Measurements from ENCODE around the gene PEF1.

PEF1 gene, protein sequence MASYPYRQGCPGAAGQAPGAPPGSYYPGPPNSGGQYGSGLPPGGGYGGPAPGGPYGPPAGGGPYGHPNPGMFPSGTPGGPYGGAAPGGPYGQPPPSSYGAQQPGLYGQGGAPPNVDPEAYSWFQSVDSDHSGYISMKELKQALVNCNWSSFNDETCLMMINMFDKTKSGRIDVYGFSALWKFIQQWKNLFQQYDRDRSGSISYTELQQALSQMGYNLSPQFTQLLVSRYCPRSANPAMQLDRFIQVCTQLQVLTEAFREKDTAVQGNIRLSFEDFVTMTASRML

DNA sequence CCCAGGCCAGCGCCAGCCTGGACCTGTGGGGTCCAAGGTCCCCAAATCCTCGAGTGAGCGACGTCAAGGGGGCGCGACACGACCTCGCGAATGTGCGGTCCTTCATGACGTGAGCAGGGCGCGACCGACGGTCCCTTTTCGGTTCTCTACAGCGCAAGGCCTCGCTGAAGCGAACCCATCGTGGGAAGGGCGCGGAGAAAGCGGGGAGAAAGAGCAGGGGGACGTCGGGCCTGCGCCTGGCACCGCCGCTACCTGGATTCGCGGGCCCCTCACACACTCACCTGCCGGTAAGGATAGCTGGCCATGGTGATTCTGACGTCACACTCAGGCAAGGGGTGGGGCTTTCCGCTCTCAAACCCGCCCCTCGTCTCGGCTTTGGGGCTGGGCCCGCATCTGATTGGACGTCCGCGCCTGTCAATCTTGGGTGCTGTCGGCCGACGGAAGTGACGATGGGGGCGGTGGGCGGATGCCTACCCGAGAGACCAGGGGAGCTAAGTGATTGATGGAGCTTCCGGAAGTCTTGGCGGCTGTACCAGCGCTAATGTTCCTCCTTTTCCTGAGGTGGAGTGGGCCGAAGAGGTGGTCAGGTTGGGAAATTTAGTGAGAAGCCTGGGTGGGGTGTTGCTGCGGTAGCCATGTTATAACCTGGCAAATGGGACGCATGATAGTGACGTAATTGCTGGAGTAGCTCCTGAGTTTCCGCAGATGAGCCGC lies at the start of gene PEF1:
Gene PEF1, minus strand, starts transcription at position 317 of the 714 bp plus-strand sequence. Its CDS starts 12 bp downstream, at position 305.
- DNase-seq = peak; percentile 99

DNA sequence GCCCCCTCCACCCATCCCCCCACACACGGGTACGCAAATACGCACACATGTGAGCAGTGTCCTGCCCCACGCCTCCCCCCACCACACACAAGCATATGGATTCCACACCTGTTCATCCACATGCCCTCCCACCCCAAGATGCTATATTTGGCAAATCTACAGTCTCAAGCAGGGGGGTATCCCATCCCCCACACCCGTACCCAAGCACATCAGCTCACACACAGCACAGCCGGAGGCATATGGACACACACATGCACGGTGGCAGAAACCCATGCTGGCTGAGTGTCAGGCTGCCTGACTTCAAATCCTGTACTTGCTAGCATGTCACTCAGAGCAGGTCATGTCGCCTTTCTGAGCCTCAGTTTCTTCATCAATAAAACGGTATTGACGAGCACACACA lies 48.6 kb upstream of the PEF1 start:
- no peak for DNase-seq

DNA sequence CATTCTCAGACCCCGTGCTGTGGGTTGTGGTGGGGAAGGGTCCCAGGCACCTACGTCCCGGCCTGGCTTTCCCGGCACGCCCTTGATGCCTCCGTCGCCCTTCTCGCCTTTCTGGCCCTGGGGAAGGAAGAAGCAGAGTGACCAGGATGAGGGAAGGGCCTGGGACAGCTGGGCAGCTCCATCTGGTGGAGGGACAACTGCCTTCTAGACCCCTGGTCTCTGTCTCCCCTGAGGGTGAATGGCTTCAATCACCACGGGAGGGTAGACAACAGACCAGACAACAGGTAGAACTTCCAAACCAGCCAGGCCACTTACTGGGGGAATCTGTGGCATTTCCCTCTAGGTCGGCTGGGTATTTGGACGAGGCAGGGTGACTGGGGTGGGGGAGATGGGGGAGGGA lies 47.3 kb upstream of the PEF1 start:
- DNase-seq = no peak

DNA sequence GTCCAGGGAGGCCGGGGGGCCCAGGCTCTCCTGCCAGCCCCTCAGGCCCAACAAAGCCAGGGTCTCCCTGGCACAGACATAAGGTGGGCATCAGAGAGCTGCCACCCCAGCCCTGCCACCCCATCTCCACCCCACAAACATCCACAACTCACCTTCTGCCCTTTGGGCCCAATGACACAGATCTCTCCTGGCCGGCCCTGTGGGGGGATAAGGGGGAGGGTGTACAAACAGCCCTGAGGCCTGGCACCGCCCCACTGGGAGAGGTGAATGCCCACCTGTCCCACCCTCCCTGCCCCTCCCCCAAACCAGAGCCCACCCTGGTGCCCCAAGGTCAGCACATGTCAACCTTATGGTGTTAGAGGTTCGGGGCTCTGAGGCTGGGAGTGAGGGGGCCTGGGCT lies 46.8 kb upstream of the PEF1 start:
- DNase-seq = no peak

DNA sequence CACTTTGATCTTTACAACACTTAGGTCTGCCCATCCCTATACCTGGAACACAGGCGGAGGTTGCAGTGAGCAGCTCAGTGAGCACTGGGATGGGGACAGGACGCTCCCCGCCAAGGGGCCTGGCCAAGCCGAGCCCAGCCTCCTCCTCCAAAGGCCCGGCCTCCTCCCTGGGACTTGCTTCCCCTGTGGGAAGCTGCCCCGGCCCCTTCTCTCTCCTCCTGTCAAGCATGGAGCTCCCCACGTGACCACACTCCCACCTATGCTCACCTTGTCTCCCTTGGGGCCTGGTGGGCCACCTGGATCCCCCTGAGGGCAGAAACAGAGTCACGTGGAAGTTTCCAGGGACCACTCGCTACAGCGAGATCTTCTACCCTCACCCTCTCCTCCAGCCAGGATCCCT lies 46.2 kb upstream of the PEF1 start:
- no peak for DNase-seq

DNA sequence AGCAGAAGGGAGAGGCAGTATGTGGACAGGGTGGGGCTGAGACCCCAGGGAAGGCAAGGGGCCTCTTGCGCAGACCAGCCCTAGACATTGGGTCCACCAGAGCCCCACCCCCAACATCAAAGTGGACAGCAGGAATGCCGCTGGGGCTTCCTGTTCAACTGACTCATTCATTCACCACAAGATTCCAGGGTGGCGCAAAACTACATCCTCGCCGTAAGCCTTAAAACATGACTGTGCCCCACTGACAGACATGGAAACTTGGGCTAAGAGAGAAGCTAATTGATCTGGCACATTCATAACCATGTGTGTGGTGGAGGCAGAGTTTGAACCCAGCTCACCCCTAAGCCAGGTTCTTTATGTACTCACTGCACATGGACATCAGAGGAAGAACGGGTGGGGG lies 45.2 kb upstream of the PEF1 start:
- no peak for DNase-seq

DNA sequence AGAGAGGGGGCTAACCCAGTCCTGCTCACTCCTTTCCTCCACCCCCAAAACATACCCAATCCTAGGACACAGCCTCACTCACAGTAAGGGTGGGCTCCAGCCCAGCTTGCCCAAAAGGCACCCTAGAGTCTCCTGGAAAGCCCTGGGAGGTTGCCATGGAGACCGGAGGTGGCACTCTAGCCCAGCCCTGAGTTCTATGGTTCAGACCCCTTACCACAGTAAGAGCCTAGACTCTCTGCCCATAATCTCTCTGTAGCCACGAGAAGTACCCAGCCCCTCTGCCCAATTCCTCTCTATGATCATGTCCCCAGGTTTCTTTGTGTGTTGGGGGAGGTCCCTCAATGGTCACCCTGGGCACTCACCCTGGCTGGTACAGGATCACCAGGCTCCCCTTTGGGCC lies 44.7 kb upstream of the PEF1 start:
- no peak for DNase-seq

DNA sequence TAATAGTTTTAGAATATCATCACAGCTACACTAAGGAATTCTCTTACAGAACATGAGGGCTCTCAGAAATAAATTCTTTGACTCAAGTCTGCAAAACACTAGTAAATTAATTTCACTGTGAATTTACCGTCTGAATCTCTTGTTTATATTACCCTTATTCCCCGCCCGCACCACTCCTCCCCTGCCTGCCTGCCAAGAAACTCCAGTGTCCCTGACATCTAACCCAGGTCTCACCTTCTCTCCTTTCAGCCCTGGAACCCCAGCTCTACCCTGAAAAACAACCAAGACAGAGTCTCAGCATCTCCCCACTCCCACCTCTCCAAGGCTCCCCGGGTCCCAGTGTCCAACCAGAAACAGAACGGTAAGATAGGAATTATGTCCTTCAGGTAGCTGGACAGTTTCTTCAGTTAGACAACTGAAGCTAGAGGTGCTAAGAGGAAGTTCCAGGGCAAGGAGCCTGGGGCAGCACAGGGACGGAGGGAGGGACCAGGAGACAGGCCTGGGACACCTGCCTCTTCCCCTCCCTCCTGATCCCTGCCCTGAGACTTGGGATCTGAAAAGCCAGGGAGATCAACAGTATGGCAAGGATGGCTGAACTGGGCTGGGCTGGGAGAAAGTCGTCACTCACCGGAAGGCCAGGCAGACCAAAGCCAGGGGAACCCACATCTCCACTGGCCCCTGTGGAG lies 43.7 kb upstream of the PEF1 start:
- no peak for DNase-seq

DNA sequence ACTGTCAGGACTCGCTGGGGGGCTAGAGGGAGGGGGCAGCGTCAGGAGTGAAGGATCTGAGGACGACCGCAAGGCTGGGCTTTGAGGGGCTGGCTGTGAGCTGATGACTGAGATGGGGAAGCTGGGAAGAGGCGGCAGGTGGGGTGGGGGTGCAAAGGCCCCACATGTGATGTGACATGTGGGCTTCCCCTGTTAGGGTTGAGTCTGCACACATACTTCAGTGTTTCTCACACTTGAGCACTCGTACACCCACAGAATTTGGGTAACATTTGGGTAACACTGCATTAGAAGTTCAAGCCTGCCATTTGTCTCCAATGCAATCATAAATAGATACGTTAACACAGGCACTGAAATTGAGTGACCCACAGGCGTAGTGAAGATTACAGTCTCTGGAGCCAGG lies 42.9 kb upstream of the PEF1 start:
- DNase-seq = no peak

DNA sequence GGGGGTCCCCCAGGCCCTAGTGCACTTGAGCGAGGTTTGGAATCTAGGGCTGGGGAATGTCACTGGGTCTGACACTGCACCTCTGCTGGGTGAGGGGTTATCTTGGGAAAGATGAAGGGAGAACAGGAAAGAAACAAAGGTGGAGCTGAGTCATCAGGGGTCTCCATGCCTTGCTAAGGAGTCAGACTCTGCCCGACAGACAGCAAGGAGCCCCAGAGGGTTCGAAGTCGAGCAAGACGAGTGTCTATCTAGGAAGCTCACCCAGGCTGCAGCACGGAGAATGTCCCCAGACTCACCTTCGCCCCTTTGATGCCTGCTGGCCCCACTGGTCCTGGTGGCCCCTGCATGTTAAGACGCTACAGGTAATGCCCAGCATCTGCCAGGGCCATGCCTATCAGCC lies 41.1 kb upstream of the PEF1 start:
- no peak for DNase-seq

DNA sequence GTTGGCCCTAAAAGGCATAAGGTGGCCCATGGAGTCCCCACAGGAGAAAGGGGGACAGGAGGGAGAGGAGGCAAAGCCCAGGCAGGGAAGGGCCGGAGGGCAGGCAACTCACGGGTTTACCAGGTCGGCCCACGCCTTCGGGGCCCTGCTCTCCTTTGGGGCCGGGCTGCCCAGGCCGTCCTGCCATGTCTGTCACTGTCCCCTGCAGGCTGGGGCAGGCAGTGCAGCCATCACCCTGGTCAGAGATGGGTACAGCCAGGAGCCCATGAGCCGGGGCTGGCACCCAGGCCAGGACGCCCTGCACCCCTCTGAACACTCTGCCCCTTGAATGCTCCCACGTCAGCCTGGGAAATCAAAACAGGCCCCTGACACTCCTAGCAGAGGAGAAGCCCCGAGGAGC lies 39.3 kb upstream of the PEF1 start:
- no peak for DNase-seq

DNA sequence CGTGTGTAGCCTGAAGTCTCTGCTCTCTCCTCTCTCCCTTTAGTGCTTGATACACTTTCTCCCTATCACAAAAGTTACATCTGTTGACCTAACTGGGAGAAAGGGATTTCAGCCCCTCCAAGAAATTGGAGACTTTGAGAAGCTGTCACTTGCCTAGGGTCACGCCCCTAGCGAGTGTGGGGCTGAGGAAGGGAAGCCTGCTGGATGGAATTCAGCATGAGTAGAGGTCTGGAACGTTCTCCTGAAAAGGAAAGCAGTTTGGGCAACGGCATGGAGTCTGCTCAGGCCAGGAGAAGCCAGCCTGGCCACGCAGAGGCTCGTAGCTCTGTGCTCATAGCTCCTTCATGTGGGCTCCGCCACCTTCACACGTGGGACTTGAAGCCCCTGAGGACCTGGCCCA lies 36.7 kb upstream of the PEF1 start:
- DNase-seq = no peak

DNA sequence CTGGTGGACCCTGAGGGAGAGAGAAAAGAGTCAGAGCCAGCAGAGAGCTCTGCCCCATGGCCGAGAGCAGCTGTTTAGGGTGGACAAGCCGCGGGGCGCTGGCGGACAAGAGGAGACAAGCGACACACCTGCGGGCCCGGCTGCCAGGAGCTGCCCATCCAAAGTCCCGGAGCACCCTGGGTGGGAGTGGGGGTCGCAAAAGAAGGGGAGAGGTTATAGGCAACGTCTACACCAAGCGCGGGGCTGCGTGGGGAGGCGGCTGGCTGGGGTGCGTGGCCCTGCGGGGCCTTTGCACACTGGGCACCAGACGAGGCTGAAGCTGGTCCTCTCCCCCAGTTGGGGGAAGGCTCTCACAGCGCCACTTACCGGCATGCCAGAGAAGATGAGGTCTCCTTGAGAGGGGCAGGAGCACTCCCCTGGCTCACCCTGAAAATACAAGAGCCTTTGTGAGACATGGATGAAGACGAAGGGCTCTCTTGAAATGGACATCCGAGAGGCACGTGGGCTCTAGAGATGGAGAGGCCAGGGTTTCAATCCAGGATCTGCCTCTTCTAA lies 35.1 kb upstream of the PEF1 start:
- no peak for DNase-seq

DNA sequence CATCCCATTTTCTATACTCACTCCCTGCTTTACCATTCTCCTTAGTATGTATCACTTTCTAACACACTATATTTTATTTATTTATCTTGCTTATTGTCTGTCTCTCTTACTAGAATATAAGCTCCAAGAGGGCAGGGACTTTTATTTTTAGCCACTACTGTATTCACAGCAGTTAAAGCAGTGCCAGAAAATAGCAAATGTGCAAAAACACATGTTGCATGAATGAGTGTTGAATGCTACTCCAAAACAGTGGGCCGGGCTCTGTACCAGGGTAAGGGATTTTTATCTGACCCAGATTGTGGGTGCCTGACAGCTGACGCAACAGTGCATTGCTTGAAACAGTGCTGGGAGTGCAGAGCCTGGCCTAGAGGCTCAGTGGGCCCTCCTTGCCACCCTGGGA lies 34.4 kb upstream of the PEF1 start:
- DNase-seq = no peak

DNA sequence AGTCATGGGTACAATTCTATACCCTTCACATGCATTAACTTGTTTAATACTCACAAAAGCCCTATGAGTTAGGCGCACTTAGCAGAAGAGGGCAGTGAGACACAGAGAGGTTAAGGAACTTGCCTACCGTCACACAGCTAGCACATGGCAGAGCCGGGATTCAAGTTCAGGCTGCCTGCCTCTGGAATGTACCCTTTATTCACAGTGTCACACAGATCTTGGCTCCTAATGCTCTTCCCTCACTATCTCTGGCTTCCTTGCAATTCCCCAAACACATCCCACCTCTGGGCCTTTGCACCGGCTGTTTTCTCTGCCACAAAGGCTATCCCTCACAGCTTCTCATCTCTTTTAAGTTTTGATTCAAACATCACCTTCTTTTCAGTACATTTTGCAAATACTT lies 34.0 kb upstream of the PEF1 start:
- no peak for DNase-seq

DNA sequence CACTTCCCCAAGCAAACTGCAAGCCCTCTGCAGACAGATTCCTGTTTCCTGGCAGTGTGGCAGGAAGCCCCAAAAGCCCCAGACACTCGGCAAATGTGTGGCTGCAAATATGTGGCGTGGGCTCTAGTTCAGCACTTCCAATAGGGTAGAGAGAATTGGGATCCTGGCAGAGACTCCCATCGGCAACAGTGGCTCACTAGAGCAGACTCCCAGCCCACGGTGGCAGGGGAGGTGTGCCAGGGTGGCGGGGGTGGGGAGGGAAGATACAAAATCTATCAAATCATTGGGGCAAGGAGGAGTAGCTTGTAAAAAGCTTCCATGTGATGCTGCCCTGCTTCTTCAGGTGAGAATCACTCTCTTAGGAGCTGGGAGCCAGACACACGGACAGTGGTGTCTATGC lies 33.3 kb upstream of the PEF1 start:
- DNase-seq = no peak

DNA sequence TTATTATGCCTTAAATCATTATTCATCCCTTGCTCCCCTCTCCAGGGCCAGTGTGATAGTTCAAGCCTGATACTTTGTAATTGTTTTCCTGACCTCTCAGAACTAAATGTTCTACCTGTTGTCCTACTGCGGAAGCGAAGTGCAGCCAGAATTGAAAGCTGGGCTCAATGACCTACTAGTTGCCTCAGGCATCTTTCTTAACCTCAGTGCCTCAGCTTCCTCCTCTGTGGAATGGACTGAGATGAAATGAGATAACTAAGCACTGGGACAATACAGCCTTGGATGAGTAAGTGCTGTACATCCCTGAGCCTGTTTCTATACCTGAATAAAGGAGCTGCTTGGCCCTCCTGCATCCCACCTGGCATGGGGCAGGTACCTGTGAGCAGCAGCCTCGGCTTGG lies 32.7 kb upstream of the PEF1 start:
- DNase-seq = no peak

DNA sequence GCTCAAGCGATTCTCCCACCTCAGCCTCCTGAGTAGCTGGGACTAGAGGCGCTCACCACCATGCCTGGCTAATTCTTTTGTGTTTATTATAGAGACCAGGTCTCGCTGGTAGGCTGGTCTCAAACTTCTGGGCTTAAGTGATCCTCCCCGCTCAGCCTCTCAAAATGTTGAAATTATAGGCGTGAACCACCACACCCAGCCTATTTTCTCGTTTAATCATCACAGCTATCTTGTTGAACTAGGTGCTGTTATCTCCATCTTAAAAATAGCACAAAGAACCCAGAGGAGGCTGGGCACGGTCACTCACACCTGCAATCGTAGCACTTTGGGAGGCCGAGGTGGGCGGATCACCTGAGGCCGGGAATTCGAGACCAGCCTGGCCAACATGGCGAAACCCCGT lies 31.1 kb upstream of the PEF1 start:
- DNase-seq = no peak

DNA sequence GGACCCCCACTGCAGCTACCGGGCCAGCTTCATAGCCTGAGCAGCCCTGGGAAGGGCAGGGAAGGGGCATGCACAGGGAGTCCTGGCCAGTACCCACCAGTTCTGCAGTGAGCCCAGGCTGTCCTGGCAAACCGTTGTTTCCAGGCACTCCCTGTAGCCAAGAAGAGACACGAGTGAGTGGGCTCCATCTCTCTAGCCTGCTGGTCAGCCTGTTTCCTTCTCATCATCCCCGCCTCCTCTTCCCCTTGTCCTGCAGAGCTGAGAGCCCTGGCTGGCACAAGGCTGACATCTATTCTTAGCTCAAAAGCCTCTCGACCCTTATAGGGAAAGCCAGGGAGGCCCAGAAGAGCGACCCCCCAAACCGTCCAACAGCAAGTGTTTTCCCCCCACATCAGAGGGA lies 30.5 kb upstream of the PEF1 start:
- DNase-seq = no peak

DNA sequence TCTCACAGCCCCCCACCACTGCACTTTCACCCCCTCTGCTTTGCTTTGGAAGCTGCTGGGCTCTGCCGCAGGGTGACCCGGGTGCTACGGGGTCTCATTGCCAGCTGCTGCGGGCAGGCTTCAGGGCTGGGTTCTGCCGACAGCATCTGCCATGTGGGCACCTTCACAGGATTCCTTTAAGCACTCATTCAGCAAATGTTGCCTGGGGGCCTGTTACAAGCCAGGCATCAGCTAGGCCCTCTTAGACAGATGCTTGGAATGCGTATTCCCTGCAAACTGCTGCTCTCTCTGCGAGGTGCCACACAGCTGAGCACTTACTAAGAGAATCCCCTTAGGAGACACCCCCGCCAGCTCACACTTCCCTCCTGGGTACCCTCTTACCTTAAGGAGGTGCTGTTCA lies 29.9 kb upstream of the PEF1 start:
- no peak for DNase-seq

DNA sequence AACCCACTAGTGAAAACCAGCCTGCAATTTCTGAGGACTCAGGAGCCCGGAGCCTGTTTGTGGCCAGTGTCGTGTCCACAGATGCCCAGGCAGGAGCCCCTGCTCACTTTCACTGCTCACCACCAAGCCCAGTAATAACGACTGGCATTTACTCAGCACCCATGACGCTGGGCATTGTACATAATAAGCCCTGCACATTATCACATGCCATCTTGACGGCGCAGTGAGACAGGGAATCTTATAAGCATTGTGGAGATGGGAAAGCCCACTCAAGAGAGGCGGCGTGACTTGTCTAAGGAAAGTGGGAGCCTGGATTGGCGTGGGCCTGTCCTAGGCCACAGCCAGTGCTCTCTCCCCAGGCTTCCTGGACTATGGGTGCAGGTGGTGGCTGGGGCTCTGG lies 28.8 kb upstream of the PEF1 start:
- no peak for DNase-seq

DNA sequence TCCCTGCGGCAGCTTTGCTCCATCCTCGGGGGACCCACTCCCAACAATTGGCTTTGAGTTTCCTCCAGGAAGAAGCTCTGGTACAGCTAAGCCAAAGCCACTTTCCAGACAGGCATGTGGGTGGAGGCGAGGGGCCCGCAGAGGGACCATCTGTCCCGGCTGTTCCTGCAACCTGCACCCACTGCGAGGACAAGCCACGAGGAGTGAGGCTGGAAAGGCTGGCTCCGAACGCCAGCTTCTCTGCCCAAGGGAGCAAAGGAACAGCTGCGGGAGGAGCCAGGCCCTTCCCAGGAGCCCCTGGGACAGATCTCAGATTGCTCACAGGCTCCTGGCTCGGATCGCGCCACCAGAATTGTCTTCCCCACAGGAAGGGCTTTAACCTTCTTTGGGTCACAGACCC lies 28.3 kb upstream of the PEF1 start:
- DNase-seq = no peak

DNA sequence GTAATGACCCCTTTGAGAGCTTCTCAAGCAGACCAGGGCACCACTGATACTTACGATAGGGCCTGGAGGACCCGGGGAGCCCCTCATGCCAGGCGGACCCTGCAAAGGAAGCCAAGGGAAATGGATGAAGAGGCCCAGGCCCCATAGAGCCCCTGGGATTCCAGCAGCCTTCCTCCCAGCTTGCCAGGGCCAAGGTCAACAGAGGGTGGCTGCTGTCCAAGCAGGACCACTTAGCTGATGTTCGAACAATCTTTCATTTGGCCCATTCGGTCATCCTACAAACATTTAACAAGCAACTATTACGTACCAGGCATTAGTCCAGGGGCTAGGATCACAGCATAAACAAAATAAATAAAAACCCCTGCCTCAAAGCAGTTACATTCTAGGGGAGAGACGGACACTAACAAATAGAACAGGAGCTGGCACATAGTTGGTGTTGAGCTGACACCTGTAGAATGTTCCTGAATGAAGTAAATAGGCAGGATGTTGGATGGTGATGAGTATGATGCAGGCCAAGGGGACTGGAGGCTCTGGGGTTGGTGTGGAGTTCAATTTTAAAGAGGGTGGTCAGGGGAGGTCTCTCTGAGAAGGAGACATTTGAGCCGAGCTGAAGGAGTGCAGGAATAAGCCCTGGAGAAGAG lies 27.0 kb upstream of the PEF1 start:
- no peak for DNase-seq

DNA sequence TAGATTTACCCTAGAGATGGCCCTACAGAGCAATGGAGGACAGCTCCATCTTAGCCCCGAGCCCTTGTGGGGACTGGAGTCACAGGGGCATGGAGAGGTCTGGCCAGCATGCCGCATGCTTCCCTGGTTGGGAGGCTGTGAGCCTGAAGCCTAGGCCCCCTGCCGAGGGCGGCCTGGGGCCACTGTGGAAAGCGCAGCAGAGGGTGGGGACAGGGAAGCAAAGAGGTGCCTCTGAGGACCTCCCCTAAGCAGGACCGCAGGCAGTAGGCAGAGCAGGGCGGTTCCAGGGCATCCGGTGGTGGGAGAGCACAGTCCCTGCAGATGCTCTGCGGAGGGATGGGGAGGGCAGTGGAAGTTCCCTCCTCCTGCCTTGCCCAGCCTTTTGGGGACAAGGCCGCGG lies 26.5 kb upstream of the PEF1 start:
- DNase-seq = no peak

Data from activated gamma-delta T cell treated with Interleukin-2 at 50 U/mL for 16 hours (primary cell).